Measurements from ENCODE around the gene TGDS. TPM values are rescaled to one million over a fixed set of nuclear protein-coding genes. Genes with fewer than 3 reads are reported as not detected.

TGDS gene
- total and polyA plus RNA-seq, 2 of the 8 experiments (the other 6 are each of a cell fraction or from before 2014, with no cell fraction given) = 11.6 to 11.8 TPM

DNA sequence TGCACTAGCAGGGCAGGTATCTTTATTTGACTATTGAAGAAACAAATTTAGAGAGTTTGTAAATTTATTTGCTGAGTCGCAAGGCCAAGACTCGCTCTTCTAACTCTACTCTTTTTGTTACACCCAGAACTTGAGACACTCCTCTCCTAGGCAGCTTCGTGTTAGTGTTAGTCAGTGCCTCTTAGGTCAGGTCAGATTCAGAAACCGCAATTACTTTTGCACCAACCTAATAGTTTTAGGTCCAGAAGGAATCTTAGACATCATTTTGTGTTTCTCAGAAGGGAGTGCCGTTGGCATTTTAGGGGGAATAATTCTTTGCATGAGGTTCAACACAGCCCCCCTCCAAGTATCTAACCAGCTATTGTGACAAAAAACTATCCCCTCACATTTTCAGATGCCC lies 14.5 kb upstream of the TGDS start (continued):
- TF ChIP-seq TCF12 (IDR thresholded peaks at IDR 0.05; ENCODE audit: low read depth, low read length) = no peak
- no peak for TF ChIP-seq SRF (IDR thresholded peaks at IDR 0.05; ENCODE audit: low read depth, low read length)
- no peak for TF ChIP-seq CHD2 (IDR thresholded peaks at IDR 0.05; ENCODE audit: low read length)
- no peak for TF ChIP-seq CHD1 (IDR thresholded peaks at IDR 0.05; ENCODE audit: low read depth, low read length)
- no peak for TF ChIP-seq HDAC6 (IDR thresholded peaks at IDR 0.05; ENCODE audit: low read depth, low read length)
- TF ChIP-seq SP1 (IDR thresholded peaks at IDR 0.05; ENCODE audit: low read depth, low read length) = no peak

Data from H1 (cell line).